Mononuclear cell (primary cell): Measurements from ENCODE around the gene FBXW12. TPM values are rescaled to one million over a fixed set of nuclear protein-coding genes. Genes with fewer than 3 reads are reported as not detected.
"Not testable (repeated sequence)": the region's sequence is repeated elsewhere in the genome, so short reads cannot be mapped to it uniquely, and the experiment has no call there.

Source experiments
- H3K27me3 ChIP-seq: 2 replicates; pipeline ENCODE4 v1.6.0; 2011; ENCODE audit warnings: low read length, control low read depth; ENCODE audit not compliant: insufficient read depth
- H3K4me1 ChIP-seq: 2 replicates; pipeline ENCODE4 v1.5.1; 2011; ENCODE audit warnings: mild to moderate bottlenecking, low read length, control low read depth; ENCODE audit not compliant: insufficient read depth
- H3K4me3 ChIP-seq: 2 replicates; pipeline ENCODE4 v1.5.1; 2011; ENCODE audit warnings: mild to moderate bottlenecking, low read length, moderate library complexity
- H3K9me3 ChIP-seq: 2 replicates; pipeline ENCODE4 v1.5.1; 2011; ENCODE audit warnings: low read depth, mild to moderate bottlenecking, control low read depth, low read length
- total RNA-seq: library from RNA; depleted of rRNA; stranded (reverse); fragments of >200 nt; gene quantifications from one replicate; pipeline ENCODE4 v1.2.3, GENCODE V29; 2012

The FBXW12 gene
- total RNA-seq, 1 donor = not detected

DNA sequence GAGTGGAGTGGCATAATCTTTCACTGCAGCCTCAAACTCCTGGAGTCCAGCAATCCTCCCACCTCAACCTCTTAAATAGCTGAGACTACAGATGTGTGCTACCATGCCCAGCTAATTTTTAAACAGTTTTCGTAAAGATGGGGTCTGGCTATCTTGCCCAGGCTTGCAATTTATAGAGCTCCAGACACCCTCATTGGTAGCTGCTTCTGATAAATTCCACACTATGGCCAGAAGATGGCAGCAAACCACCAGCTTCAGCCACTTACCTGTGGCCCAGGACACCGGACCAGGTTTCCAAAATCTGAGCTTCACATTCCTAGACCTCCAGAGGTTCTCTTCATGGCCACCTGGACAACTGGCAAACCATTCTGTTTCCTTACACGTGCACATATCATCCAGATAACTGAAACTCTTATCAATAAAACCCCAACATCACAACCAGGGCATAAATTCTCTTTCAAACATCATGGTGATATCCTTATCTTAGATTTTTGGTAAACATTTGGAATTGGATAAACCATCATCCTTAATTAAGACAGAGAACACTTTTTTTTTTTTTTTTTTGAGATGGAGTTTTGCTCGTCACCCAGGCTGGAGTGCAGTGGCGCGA lies 28.9 kb downstream of the FBXW12 start:
- no peaks in the 10 kb centered on the region for H3K27me3 ChIP-seq
- H3K4me1 ChIP-seq = peaks cover 7% of the 10 kb centered on the region
- no peak overlapping the region for H3K4me3 ChIP-seq
- no peaks in the 10 kb centered on the region for H3K9me3 ChIP-seq

DNA sequence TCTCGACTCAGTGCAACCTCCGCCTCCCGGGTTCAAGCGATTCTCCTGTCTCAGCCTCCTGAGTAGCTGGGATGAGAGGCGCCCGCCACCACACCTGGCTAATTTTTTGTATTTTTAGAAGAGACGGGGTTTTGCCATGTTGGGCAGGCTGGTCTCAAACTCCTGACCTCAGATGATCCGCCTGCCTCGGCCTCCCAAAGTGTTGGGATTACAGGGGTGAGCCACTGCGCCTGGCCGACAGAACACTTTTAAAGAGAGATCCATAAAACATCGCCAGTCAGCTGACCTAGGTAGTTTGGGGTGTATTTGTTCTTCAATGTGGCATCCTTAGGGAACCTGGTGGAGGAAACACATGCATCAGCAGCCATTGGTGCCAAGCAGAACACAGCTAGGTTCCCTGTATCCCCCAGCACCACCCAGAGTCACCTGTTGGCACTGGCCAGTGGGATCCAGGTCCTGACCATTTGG lies 29.4 kb downstream of the FBXW12 start:
- H3K9me3 ChIP-seq, H3K4me1 ChIP-seq: not testable (repeated sequence)

DNA sequence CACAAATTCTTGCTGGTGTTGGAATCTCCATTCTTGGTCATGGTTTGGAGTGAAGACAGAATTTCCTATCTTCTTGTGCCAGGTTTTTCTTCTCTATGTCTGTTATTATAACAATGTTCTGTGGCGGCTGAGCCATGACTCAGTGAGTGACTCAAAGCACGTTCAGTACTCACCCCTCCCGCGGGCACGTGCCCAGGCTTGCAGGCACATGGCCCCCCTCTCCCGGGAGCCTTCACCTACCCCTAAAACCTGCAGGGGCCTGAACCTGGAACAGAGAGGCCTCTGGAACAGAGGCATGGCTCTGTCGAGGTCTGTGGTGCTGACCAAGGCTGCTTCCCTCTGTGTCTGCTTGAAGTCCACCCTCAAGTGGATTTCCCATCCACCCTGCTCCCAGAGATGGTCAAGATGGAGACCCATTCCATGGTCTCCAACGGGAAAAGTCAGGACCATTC lies 30.3 kb downstream of the FBXW12 start:
- Histone ChIP-seq H3K9me3 (no peaks in the 10 kb centered on the region), H3K4me3 (no peak overlapping the region), H3K4me1 (peaks cover 5% of the 10 kb centered on the region), H3K27me3 (no peaks in the 10 kb centered on the region)

More for the DNA sequence above, 29.4 kb downstream of the FBXW12 start:
- H3K27me3 ChIP-seq, H3K4me3 ChIP-seq: not testable (repeated sequence)

DNA sequence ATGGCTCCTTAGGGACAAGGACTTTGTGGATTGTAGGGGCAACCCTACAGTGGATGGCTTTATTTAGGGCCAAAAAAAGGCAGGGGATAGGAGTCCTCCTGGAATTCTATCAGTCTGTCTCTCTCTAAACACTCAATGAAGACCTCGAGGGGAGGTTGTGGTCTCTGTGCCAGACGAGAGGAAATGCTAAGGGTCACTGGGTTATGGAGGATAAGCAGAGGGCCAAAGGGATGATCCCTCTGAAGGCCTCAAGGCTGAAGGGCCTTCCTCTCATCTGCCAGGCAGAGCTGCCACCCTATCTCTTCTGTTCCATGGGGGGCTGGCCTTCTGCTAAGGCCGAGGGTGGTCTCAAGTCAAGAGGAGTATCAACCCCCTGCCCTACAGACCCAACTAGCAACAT lies 30.9 kb downstream of the FBXW12 start:
- no peaks in the 10 kb centered on the region for H3K9me3 ChIP-seq
- H3K4me1 ChIP-seq = no peaks in the 10 kb centered on the region
- no peak overlapping the region for H3K4me3 ChIP-seq
- no peaks in the 10 kb centered on the region for H3K27me3 ChIP-seq

DNA sequence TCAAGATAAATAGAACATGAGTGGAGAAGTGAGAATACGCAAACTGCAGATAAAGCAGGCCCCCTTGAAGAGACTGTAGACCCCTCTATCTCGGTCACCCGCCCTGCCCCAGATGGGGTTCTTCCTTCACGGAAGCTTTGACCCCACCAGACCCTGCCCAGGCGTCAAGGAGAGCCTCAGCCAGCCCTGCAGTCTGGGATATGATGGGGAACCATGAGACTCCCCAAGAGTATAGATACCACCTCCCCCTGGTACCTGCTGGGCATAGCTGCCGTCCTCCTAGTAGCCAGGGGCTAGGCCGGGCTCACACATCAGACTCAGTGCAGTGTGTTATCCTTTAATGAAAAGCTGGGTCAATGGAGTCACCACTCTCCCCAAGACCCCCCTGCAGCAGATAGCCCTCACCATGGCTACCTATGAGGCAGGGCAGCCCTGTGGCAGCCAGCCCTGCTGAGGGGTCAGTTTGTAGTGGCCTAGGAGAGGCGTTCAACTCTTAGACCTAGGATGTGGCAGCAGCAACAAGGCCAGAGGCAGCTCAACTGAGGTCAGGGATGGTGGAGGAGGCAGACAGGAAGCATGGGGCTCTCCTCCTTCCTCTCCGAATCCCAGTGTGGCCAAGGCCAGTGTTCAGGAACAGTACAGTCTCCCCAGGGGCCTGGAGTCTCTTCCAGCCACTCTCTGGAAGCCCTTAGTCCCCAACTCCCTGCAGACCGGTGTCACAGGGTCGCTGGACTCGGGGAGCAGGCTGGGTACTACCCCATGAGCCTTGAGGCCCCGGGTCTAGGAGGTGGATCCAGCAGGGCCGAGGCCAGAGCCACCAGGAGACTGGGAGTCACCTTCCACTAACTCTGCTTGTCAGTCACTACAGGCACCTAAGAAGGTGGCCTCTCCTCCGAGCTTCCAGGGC lies 31.8 kb downstream of the FBXW12 start:
- Histone ChIP-seq H3K4me1 (no peaks in the 10 kb centered on the region), H3K27me3 (no peaks in the 10 kb centered on the region), H3K4me3 (no peak overlapping the region), H3K9me3 (no peaks in the 10 kb centered on the region)

DNA sequence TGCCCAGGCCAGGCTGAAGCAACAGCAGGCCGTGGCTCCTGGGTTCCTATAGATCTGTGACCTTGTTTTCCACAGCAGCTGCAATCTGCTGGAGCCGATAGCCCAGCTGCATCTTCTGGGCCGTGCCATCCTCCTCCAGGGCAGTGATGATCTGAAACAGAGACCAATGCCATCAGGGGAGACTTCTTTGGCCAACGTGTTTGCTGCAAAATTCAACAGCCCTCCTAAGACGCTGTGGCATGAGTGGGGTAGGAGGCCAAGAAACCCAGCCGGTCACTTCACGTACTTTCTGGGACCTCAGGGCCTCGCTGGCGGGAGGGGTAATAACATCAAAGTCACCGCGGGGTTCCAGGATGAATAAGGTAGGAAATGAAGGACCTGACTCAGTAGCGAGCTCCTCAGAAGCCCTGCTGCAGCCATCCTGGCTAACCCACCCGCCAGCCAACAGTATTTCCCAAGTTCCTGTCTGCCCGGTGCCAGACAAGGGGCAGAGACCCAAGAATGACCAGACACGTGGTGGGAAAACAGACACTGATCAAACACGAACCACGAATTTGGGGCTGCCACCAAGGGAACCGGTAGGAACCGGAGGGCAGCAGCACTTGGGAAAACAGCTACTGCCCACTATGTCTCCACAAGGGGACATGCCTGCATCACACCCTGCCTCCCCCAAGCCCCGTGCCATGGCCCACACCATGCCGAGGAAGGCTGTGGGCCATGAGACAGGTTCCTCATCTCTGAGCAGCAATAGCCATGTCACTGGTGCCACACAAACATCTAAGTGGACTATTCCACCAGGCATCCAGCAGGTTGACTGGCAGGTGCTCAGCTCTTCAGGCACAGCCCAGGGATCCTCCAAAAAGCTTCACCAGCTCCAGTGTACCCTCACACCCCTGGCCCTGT lies 32.7 kb downstream of the FBXW12 start:
- Histone ChIP-seq H3K9me3 (no peaks in the 10 kb centered on the region), H3K27me3 (no peaks in the 10 kb centered on the region), H3K4me3 (no peak overlapping the region), H3K4me1 (no peaks in the 10 kb centered on the region)

DNA sequence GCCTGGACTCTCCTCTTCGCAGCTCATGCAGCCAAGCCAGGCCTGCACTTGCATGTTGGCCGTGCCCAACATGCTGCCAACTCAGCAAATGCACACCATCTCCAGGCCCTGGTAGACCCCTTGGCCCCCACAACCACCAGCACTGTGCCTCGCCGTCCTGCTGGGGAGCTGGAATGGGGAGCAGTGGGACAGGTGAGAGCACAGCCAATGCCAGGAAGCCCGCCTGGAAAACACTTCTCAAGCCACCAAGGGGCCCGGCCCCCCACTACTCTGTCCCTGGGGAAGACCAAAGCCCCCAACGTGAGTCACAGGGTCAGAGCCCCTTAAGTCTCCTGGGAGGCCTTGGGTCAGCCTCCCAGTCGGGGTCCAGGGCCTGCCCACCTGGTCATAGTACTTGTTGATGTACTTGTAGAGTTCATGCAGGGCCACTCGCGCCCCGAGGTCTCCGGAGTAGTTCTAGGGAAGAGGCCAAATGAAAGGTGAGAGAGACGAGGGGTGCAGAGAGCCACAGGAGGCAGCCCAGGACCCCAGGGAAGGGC lies 33.4 kb downstream of the FBXW12 start:
- H3K9me3 ChIP-seq = no peaks in the 10 kb centered on the region
- no peaks in the 10 kb centered on the region for H3K4me1 ChIP-seq
- no peaks in the 10 kb centered on the region for H3K27me3 ChIP-seq
- H3K4me3 ChIP-seq = no peak overlapping the region

DNA sequence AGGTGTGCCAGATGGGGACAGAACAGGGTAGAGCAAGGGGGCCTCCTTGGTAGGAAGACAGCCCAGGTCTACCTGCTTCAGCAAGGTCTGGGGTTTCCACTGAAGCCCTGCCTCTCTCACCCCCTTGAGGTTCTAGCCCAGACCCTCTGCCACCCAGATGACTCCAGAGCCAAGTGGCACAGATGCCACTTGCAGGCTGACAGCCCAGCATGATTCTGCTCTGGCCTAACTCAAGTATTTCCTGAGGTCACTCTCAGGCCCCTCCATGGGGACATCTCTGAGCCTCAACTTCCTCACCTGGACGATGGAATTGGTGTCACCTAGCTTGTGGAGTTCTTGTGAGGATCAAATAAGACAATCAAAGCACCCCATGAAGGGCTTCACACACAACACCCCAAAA lies 34.0 kb downstream of the FBXW12 start:
- no peaks in the 10 kb centered on the region for H3K9me3 ChIP-seq
- no peaks in the 10 kb centered on the region for H3K4me1 ChIP-seq
- H3K27me3 ChIP-seq = no peaks in the 10 kb centered on the region
- H3K4me3 ChIP-seq = no peak overlapping the region

DNA sequence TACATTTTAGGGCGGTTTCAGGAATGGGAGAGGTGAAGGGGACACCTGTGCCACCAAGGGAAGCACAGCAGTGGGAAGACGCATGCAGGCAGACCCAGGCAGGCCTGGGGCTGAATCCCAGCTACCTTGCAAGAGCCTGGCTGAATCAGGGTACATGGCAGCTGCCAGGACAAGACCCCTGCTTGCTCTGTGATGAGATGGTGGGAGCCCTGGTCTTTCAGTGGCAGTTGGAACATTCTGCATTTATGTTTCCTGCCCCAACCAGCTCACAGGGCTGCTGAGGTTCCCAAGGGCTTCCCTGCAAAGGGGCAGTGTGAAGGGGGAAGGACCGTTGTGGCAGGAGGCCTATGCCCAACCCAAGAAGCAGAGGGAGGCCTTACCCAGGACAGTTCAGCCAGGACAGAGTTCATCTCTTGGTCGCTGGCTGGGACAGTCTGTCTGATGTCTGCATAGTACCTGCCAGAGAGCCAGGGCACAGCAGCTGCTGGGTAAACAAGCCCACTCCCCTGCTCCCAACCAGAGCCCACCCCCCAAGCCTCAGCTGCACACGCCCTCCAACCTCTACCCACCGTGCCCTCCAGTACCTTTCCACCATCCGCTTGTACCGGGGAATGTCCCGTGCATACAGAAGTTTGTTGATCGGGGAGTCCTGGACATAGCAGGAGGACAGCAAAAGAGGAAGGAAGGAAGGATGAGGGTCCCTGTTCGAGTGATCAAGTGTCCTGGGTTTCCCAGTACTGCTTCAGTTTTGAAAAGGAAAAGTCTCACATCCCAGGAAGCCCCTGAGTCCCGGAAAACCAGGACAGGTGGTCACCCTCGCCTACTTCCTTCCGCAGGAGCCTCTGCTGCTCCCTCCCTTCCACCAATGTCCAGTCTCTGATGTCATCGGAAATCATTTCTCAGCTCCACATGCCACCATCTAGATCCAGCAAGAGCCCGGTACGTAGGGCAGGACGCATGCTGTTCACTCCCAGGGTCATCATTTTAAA lies 34.7 kb downstream of the FBXW12 start:
- Histone ChIP-seq H3K4me3 (no peak overlapping the region), H3K27me3 (no peaks in the 10 kb centered on the region)

DNA sequence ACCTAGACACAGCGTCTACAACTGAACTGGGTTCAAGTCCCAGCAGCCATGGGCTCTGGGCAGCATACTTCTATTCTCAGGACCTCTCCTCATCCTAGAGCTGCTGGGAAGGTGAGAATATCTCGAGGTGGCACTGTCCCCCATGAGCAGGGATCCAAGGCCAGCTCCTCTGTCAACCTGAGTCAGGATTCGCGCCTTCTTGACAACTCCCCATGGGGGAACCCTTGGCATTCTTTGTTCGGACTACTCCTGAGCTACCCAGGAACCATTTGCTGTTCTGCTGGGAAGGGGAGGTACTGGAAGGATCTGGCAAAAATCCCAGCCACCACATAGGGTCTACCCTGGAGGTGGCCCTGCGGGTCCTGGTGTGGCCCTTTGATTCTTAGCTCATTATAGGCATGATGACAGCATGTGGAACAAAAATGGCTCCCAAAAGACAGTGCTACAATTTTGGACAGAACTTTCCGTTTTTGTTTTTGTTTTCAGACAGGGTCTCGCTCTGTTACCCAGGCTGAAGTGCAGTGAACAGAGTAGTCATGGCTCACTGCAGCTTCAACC lies 35.6 kb downstream of the FBXW12 start:
- Histone ChIP-seq H3K4me1 (no peaks in the 10 kb centered on the region), H3K4me3 (no peak overlapping the region), H3K9me3 (no peaks in the 10 kb centered on the region), H3K27me3 (no peaks in the 10 kb centered on the region)

More for the DNA sequence above, 34.7 kb downstream of the FBXW12 start:
- H3K9me3 ChIP-seq = no peaks in the 10 kb centered on the region
- H3K4me1 ChIP-seq = no peaks in the 10 kb centered on the region

DNA sequence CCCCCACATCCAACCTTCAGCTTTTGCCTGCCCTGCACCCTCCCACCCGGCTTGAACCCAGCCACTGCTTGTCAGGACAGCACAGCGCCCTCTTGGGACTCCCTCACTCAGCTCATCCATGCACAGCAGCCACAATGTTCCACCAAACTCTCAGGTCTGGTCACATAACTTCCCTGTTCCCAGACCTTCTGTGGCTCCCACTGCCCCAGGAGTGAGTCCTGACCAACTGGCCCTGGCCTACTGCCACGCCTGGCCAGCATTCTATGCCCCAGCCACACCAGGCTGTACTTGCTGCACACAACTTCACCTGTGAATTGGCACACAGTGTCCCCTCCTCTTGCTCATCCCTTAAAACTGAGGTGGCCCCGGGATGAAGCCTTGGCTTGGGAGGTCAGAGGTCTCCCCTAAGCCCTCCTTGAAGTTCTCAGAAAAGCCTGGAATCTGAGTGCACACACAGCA lies 36.8 kb downstream of the FBXW12 start:
- Histone ChIP-seq H3K9me3 (no peaks in the 10 kb centered on the region), H3K27me3 (no peaks in the 10 kb centered on the region), H3K4me3 (no peak overlapping the region), H3K4me1 (no peaks in the 10 kb centered on the region)

DNA sequence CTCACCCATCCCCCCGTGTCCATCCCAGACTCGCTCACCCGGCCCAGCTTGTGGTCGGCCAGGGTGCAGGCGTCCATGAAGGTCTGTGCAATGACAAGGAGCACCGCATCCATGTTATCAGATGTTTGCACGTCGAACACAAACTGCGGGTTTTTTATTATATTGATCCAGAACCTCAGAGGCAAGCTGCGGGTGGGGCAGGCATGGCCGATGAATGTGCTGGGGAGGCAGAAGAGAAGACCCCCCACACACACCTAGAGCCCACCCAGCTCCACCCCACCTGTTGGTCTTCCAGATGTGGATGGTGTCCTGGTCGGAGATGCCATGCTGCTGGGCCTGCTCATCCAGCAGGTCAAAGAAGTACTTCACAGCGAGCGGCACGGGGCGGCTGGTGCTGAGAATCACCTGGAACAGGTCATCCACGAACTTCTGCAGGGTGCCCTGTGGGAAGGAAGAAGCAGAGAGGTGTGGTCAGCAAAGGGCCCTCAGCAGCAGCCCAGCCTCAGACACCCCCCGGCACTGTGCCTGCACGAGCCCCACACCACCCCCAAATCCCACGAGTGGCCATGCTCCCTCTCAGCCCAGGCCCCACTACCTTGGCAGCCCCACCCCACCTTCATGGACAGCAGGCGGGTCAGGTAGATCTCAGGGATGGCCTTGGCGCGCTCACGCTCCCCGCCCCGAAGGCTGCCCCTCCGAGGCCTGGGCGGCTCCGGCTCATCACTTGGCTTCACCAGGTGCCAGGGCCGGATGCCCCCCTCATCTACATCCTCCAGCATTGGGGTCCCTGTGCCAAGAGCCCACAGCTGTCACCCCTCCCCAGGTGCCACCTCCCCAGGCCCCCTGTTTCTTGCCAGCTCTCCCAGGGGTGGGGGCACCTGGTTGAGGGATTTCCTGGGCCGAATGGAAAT lies 37.5 kb downstream of the FBXW12 start:
- Histone ChIP-seq H3K4me3 (no peak overlapping the region), H3K4me1 (no peaks in the 10 kb centered on the region), H3K27me3 (no peaks in the 10 kb centered on the region), H3K9me3 (no peaks in the 10 kb centered on the region)
